H1 (cell line): Measurements from ENCODE around the gene SYNGR3. TPM values are rescaled to one million over a fixed set of nuclear protein-coding genes. Genes with fewer than 3 reads are reported as not detected.

ENCODE experiments used
- BACH1 ChIP-seq: IDR thresholded peaks from 2 replicates; pipeline ENCODE4 v1.6.1; 2012; ENCODE audit warnings: low read length, improper control_type of control experiment
- CTBP2 ChIP-seq: IDR thresholded peaks from 2 replicates; pipeline ENCODE4 v1.7.0; 2011; ENCODE audit warnings: borderline replicate concordance, mild to moderate bottlenecking, moderate library complexity, mixed read lengths, low read length; ENCODE audit not compliant: insufficient read depth, insufficient read length
- HDAC2 ChIP-seq, 2 experiments: fragments of 300-600 bp in 1 of 2; sonication (generic) in 1 of 2; IDR thresholded peaks; 2 replicates each; pipeline ENCODE4 v1.6.1; 2011 to 2012; ENCODE audit warnings: low read depth in 2 of 2, low read length in 2 of 2, mild to moderate bottlenecking in 2 of 2, moderate library complexity in 2 of 2, borderline replicate concordance in 1 of 2, inconsistent platforms in 1 of 2
- MAX ChIP-seq: IDR thresholded peaks from 2 replicates; pipeline ENCODE4 v1.6.1; 2012; ENCODE audit warnings: inconsistent platforms
- POLR2AphosphoS5 ChIP-seq: IDR thresholded peaks from 2 replicates; pipeline ENCODE4 v1.6.1; 2011; ENCODE audit warnings: low read depth, low read length
- RAD21 ChIP-seq, 2 experiments: IDR thresholded peaks in 1 of 2; conservative IDR thresholded peaks in 1 of 2; 2 replicates each; pipeline ENCODE4 v1.6.1; 2011; ENCODE audit warnings: low read depth in 2 of 2, low read length in 2 of 2, improper control_type of control experiment in 1 of 2, inconsistent platforms in 1 of 2, mild to moderate bottlenecking in 1 of 2, moderate library complexity in 1 of 2
- RBBP5 ChIP-seq: IDR thresholded peaks from 2 replicates; pipeline ENCODE4 v1.7.1; 2012; ENCODE audit warnings: low read depth, mild to moderate bottlenecking, inconsistent platforms, low read length, moderate library complexity, borderline replicate concordance
- SRF ChIP-seq: IDR thresholded peaks from 2 replicates; pipeline ENCODE4 v1.6.1; 2011; ENCODE audit warnings: mild to moderate bottlenecking, low read depth, low read length, moderate library complexity
- TAF1 ChIP-seq: IDR thresholded peaks from 2 replicates; pipeline ENCODE4 v1.6.1; 2011; ENCODE audit warnings: mild to moderate bottlenecking, low read depth, low read length
- YY1 ChIP-seq: IDR thresholded peaks from 2 replicates; pipeline ENCODE4 v1.6.1; 2011; ENCODE audit warnings: low read depth, mild to moderate bottlenecking, low read length
- polyA plus RNA-seq, 7 experiments: library from polyadenylated mRNA; depleted of rRNA in 3 of 7; stranded (reverse) in 5 of 7; unstranded in 2 of 7; fragments of >200 nt in 5 of 7; fragments of 200-250 nt in 2 of 7; gene quantifications; 1 replicate in 5 of 7; 2 replicates in 1 of 7; 4 replicates in 1 of 7; pipeline versions ENCODE4 v1.2.1 to v1.2.3, GENCODE V29; 2011 to 2013; ENCODE audit warnings: missing spikeins in 2 of 7, mixed read lengths in 2 of 7
- total RNA-seq: library from RNA; stranded (reverse); fragmentation: NEBNext Ultra II Directional; extraction: Animal tissue kit (Norgen Biotek cat#: 25700); gene quantifications from 2 replicates; pipeline ENCODE4 v1.2.1, GENCODE V29; 2021
- TF ChIP-seq, protein P1 (sequence below): fragments of 300-600 bp; sonication (generic); IDR thresholded peaks from 2 replicates; pipeline ENCODE4 v1.7.1; 2012; ENCODE audit warnings: low read length, moderate library complexity, mild to moderate bottlenecking, inconsistent platforms; ENCODE audit not compliant: insufficient replicate concordance

The SYNGR3 gene
- total and polyA plus RNA-seq, 2 of the 8 experiments (the other 6 are each of a cell fraction or from before 2014, with no cell fraction given): 36.2 to 49.9 TPM

DNA sequence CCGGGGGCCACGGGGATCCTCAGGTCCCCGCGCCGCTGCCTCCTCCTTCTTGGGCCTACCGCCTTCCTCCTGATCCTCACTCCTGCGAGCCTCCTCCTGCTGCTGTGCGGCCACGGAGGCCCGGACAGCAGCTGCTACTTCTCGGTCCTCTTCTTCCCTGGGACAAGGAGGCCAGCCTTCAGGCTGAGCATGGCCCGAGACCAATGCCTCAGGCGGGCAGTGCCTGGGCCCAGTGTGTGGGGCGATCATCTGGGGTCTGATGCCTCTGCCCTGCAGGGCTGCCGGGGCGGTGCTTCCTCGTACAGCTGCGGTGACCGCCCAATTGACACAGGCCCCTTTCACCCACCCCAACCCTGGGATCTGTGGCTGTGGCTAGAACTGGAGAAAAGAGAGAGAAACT lies 11.3 kb downstream of the SYNGR3 start (continued):
- TF ChIP-seq, protein P1, sequence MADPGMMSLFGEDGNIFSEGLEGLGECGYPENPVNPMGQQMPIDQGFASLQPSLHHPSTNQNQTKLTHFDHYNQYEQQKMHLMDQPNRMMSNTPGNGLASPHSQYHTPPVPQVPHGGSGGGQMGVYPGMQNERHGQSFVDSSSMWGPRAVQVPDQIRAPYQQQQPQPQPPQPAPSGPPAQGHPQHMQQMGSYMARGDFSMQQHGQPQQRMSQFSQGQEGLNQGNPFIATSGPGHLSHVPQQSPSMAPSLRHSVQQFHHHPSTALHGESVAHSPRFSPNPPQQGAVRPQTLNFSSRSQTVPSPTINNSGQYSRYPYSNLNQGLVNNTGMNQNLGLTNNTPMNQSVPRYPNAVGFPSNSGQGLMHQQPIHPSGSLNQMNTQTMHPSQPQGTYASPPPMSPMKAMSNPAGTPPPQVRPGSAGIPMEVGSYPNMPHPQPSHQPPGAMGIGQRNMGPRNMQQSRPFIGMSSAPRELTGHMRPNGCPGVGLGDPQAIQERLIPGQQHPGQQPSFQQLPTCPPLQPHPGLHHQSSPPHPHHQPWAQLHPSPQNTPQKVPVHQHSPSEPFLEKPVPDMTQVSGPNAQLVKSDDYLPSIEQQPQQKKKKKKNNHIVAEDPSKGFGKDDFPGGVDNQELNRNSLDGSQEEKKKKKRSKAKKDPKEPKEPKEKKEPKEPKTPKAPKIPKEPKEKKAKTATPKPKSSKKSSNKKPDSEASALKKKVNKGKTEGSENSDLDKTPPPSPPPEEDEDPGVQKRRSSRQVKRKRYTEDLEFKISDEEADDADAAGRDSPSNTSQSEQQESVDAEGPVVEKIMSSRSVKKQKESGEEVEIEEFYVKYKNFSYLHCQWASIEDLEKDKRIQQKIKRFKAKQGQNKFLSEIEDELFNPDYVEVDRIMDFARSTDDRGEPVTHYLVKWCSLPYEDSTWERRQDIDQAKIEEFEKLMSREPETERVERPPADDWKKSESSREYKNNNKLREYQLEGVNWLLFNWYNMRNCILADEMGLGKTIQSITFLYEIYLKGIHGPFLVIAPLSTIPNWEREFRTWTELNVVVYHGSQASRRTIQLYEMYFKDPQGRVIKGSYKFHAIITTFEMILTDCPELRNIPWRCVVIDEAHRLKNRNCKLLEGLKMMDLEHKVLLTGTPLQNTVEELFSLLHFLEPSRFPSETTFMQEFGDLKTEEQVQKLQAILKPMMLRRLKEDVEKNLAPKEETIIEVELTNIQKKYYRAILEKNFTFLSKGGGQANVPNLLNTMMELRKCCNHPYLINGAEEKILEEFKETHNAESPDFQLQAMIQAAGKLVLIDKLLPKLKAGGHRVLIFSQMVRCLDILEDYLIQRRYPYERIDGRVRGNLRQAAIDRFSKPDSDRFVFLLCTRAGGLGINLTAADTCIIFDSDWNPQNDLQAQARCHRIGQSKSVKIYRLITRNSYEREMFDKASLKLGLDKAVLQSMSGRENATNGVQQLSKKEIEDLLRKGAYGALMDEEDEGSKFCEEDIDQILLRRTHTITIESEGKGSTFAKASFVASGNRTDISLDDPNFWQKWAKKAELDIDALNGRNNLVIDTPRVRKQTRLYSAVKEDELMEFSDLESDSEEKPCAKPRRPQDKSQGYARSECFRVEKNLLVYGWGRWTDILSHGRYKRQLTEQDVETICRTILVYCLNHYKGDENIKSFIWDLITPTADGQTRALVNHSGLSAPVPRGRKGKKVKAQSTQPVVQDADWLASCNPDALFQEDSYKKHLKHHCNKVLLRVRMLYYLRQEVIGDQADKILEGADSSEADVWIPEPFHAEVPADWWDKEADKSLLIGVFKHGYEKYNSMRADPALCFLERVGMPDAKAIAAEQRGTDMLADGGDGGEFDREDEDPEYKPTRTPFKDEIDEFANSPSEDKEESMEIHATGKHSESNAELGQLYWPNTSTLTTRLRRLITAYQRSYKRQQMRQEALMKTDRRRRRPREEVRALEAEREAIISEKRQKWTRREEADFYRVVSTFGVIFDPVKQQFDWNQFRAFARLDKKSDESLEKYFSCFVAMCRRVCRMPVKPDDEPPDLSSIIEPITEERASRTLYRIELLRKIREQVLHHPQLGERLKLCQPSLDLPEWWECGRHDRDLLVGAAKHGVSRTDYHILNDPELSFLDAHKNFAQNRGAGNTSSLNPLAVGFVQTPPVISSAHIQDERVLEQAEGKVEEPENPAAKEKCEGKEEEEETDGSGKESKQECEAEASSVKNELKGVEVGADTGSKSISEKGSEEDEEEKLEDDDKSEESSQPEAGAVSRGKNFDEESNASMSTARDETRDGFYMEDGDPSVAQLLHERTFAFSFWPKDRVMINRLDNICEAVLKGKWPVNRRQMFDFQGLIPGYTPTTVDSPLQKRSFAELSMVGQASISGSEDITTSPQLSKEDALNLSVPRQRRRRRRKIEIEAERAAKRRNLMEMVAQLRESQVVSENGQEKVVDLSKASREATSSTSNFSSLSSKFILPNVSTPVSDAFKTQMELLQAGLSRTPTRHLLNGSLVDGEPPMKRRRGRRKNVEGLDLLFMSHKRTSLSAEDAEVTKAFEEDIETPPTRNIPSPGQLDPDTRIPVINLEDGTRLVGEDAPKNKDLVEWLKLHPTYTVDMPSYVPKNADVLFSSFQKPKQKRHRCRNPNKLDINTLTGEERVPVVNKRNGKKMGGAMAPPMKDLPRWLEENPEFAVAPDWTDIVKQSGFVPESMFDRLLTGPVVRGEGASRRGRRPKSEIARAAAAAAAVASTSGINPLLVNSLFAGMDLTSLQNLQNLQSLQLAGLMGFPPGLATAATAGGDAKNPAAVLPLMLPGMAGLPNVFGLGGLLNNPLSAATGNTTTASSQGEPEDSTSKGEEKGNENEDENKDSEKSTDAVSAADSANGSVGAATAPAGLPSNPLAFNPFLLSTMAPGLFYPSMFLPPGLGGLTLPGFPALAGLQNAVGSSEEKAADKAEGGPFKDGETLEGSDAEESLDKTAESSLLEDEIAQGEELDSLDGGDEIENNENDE: no peak
- TF ChIP-seq YY1 (no peak), CTBP2 (no peak), HDAC2 (IDR thresholded peaks at IDR 0.05; ENCODE audit: borderline replicate concordance in 1 of 2, low read depth in 2 of 2, low read length in 2 of 2) (no peak), POLR2AphosphoS5 (no peak), TAF1 (no peak), MAX (no peak), RBBP5 (no peak), RAD21 (IDR thresholded peaks at IDR 0.05 in 1 of 2, conservative IDR thresholded peaks at IDR 0.05 in 1 of 2; ENCODE audit: low read depth in 2 of 2, low read length in 2 of 2) (no peak), BACH1 (no peak), SRF (no peak)
